ENCODE results near the gene ACTR3C. TPM values are rescaled to one million over a fixed set of nuclear protein-coding genes. Genes with fewer than 3 reads are reported as not detected.
A peak's percentile ranks its signal among the peaks of the same experiment; 100 is the strongest.

Gene ACTR3C
- total and polyA plus RNA-seq, 2 of the 13 experiments (the other 11 are each of a cell fraction or from before 2014, with no cell fraction given) = 3.8 to 7.5 TPM

DNA sequence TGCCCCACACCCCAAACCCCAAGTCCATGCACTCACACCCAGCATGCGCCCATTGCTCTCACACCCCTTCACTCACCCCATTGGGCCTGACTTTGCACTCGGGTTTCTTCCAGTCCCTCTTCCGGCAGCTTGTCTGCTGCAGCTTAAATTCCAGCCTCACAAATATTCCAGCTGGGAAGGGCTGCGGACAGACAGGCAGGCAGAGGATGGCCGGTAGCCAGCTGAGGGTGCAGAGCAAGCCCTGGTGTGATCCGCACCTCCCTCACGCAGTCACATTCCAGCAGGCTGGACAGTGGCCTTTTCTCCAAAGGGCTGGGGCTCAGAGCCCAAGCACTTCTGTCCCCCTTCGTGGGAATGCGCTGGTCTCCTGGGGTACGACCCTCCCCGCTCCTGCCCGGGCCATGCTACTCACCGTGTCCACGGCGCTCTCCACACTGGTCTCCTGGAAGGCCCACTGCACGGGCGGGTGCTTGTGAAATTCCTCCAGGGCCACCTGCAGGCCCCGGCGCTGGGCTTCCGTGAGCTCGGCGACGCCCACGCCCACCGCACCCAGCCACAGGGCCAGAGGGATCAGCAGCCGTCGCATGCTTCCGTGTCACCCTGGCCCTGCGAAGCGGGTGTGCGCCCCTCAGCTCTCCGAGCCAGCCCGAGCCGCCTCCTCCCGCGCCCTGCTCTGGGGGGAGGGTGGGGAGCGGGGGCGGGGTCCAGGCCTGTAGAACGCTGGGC is 16.8 kb upstream of the ACTR3C start (continued):
- TF ChIP-seq, protein P1, sequence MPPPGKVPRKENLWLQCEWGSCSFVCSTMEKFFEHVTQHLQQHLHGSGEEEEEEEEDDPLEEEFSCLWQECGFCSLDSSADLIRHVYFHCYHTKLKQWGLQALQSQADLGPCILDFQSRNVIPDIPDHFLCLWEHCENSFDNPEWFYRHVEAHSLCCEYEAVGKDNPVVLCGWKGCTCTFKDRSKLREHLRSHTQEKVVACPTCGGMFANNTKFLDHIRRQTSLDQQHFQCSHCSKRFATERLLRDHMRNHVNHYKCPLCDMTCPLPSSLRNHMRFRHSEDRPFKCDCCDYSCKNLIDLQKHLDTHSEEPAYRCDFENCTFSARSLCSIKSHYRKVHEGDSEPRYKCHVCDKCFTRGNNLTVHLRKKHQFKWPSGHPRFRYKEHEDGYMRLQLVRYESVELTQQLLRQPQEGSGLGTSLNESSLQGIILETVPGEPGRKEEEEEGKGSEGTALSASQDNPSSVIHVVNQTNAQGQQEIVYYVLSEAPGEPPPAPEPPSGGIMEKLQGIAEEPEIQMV (CRISPR knock-in tag; IDR thresholded peaks at IDR 0.05; ENCODE audit: low read depth) = peak; percentile 46; the same call in 1 of the 2 replicates
- no peak for TF ChIP-seq NCOA5 (CRISPR knock-in tag; IDR thresholded peaks at IDR 0.05)
- TF ChIP-seq ZNF501 (CRISPR knock-in tag; IDR thresholded peaks at IDR 0.05) = no peak
- TF ChIP-seq KLF12 (CRISPR knock-in tag; IDR thresholded peaks at IDR 0.05; ENCODE audit: borderline replicate concordance) = no peak
- TF ChIP-seq NCOA2 (CRISPR knock-in tag; IDR thresholded peaks at IDR 0.05) = no peak
- TF ChIP-seq MTF2 (CRISPR knock-in tag; IDR thresholded peaks at IDR 0.05; ENCODE audit: borderline replicate concordance) = no peak
- TF ChIP-seq MYNN (CRISPR knock-in tag; IDR thresholded peaks at IDR 0.05; ENCODE audit: low read depth) = no peak
- no peak for TF ChIP-seq ZNF180 (CRISPR knock-in tag; IDR thresholded peaks at IDR 0.05; ENCODE audit: borderline replicate concordance, low read depth)
- no peak; the same call in 1 of the 2 replicates for TF ChIP-seq ZNF263 (CRISPR knock-in tag; IDR thresholded peaks at IDR 0.05)
- TF ChIP-seq MXI1 (IDR thresholded peaks at IDR 0.05; ENCODE audit: borderline replicate concordance, low read depth, low read length) = peak; percentile 45; the same call in 1 of the 3 replicates
- TF ChIP-seq, protein P2, sequence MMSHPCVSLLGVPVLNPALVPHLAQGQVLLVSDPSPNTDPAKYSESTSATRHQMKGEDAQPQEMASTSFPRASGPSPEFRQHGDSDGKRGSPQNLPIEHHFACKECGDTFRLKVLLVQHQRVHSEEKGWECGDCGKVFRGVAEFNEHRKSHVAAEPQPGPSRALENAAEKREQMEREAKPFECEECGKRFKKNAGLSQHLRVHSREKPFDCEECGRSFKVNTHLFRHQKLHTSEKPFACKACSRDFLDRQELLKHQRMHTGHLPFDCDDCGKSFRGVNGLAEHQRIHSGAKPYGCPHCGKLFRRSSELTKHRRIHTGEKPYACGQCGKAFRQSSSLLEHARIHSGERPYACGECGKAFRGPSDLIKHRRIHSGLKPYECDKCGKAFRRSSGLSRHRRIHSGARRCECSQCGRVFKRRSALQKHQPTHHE (CRISPR knock-in tag; IDR thresholded peaks at IDR 0.05; ENCODE audit: borderline replicate concordance) = no peak
- no peak for TF ChIP-seq RXRB (CRISPR knock-in tag; IDR thresholded peaks at IDR 0.05; ENCODE audit: borderline replicate concordance)
- TF ChIP-seq REL (CRISPR knock-in tag; conservative IDR thresholded peaks at IDR 0.05) = 0 out of 2 replicates have a peak, but pooled peaks have one; percentile 36
- no peak for TF ChIP-seq SMARCE1 (IDR thresholded peaks at IDR 0.05; ENCODE audit: borderline replicate concordance)
- TF ChIP-seq GTF3A (CRISPR knock-in tag; conservative IDR thresholded peaks at IDR 0.05) = no peak
- no peak for TF ChIP-seq HNRNPUL1 (IDR thresholded peaks at IDR 0.05; ENCODE audit: low read depth, low read length)
- no peak for TF ChIP-seq ZNF850 (CRISPR knock-in tag; conservative IDR thresholded peaks at IDR 0.05)
- TF ChIP-seq KDM2A (CRISPR knock-in tag; IDR thresholded peaks at IDR 0.05; ENCODE audit: borderline replicate concordance, low read depth) = peak; percentile 72; the same call in 1 of the 2 replicates
- TF ChIP-seq SP5 (CRISPR knock-in tag; IDR thresholded peaks at IDR 0.05; ENCODE audit: borderline replicate concordance, low read depth) = no peak
- TF ChIP-seq, protein P3, sequence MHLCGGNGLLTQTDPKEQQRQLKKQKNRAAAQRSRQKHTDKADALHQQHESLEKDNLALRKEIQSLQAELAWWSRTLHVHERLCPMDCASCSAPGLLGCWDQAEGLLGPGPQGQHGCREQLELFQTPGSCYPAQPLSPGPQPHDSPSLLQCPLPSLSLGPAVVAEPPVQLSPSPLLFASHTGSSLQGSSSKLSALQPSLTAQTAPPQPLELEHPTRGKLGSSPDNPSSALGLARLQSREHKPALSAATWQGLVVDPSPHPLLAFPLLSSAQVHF (CRISPR knock-in tag; IDR thresholded peaks at IDR 0.05) = peak; percentile 47; the same call in 1 of the 2 replicates
- TF ChIP-seq, protein P4, sequence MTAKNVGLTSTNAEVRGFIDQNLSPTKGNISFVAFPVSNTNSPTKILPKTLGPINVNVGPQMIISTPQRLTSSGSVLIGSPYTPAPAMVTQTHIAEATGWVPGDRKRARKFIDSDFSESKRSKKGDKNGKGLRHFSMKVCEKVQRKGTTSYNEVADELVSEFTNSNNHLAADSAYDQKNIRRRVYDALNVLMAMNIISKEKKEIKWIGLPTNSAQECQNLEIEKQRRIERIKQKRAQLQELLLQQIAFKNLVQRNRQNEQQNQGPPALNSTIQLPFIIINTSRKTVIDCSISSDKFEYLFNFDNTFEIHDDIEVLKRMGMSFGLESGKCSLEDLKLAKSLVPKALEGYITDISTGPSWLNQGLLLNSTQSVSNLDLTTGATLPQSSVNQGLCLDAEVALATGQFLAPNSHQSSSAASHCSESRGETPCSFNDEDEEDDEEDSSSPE (CRISPR knock-in tag; IDR thresholded peaks at IDR 0.05) = no peak
- TF ChIP-seq HNRNPK (IDR thresholded peaks at IDR 0.05; ENCODE audit: low read depth, low read length, poor library complexity, severe bottlenecking) = no peak
- no peak for TF ChIP-seq NFYC (CRISPR knock-in tag; IDR thresholded peaks at IDR 0.05)
- TF ChIP-seq FOXA1 (IDR thresholded peaks at IDR 0.05) = no peak
- TF ChIP-seq FOXA1 (CRISPR knock-in tag; IDR thresholded peaks at IDR 0.05) = no peak
- no peak for TF ChIP-seq ZNF136 (CRISPR knock-in tag; IDR thresholded peaks at IDR 0.05; ENCODE audit: low read depth)
- no peak; the same call in 1 of the 2 replicates for TF ChIP-seq RAD21 (CRISPR knock-in tag; IDR thresholded peaks at IDR 0.05)
- TF ChIP-seq GZF1 (CRISPR knock-in tag; IDR thresholded peaks at IDR 0.05) = peak; percentile 26; the same call in 1 of the 2 replicates

Measured in HepG2 (cell line).